OCI-LY7 (cell line): ENCODE results near the gene SLC16A10.
"Not testable (repeated sequence)": the region's sequence is repeated elsewhere in the genome, so short reads cannot be mapped to it uniquely, and the experiment has no call there.

Source experiments
- CTCF ChIP-seq: fragments of 200-600 bp; sonication (generic); conservative IDR thresholded peaks from 2 replicates; pipeline ENCODE4 v1.5.1; 2014; ENCODE audit warnings: mild to moderate bottlenecking, antibody characterized with exemption, low read length, moderate library complexity, mixed read lengths
- EZH2phosphoT487 ChIP-seq: fragments of 200-600 bp; sonication (generic); IDR thresholded peaks from 2 replicates; pipeline ENCODE4 v1.6.1; 2018; ENCODE audit warnings: low read depth, borderline replicate concordance, mild to moderate bottlenecking, mixed run types, antibody characterized with exemption, low read length, moderate library complexity, mixed read lengths

DNA sequence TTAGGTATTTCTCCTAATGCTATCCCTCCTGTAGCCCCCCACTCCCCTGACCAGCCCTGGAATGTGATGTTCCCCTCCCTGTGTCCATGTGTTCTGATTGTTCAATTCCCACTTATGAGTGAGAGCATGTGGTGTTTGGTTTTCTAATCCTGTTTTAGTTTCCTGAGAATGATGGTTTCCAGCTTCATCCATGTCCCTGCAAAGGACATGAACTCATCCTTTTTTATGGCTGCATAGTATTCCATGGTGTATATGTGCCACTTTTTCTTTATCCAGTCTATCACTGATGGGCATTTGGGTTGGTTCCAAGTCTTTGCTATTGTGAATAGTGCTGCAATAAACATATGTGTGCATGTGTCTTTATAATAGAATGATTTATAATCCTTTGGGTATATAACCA, 103.8 kb downstream of the SLC16A10 start:
- not testable (repeated sequence) for TF ChIP-seq CTCF, EZH2phosphoT487
